A673 (cell line): ENCODE data around the gene PYGB. TPM values are rescaled to one million over a fixed set of nuclear protein-coding genes. Genes with fewer than 3 reads are reported as not detected.
"Not testable (repeated sequence)": the region's sequence is repeated elsewhere in the genome, so short reads cannot be mapped to it uniquely, and the experiment has no call there.

Experiments
- BruUV-seq: library from RNA; stranded (reverse); fragments of 400-500 nt; replicated peaks from 2 replicates; lab custom pipeline; 2021; lab: Mats Ljungman, UMichigan
- CTCF ChIA-PET: fragments of 300-600 bp; sonication (Branson Sonifier 250); formaldehyde crosslinking; loops from one replicate; lab custom pipeline; 2022; ENCODE audit warnings: antibody characterized with exemption; lab: Charles Lee
- POLR2A ChIA-PET: fragments of 300-600 bp; sonication (Branson Sonifier 250); formaldehyde crosslinking; loops from one replicate; lab custom pipeline; 2022; ENCODE audit warnings: antibody characterized with exemption; ENCODE audit not compliant: low non-redundant PET; lab: Charles Lee
- DNase-seq: peaks from one replicate; pipeline ENCODE4 v3.0.0-alpha.2; 2015; ENCODE audit warnings: low spot score
- H3K27ac ChIP-seq: fragments of 200-600 bp; sonication (generic); 2 replicates; pipeline ENCODE4 v1.5.1; 2016; ENCODE audit warnings: mixed run types, low read depth, mild to moderate bottlenecking, mixed read lengths, antibody characterized with exemption, low read length; ENCODE audit not compliant: poor library complexity, severe bottlenecking
- H3K27me3 ChIP-seq: fragments of 200-600 bp; sonication (generic); replicated peaks from 2 replicates; pipeline ENCODE4 v1.6.1; 2017; ENCODE audit warnings: mixed run types, low read depth, mild to moderate bottlenecking, mixed read lengths, antibody characterized with exemption, low read length; ENCODE audit not compliant: insufficient read depth, poor library complexity
- H3K36me3 ChIP-seq: fragments of 200-600 bp; sonication (generic); 2 replicates; pipeline ENCODE4 v1.6.1; 2016; ENCODE audit warnings: mixed run types, mild to moderate bottlenecking, mixed read lengths, antibody characterized with exemption, low read length; ENCODE audit not compliant: insufficient read depth, poor library complexity, severe bottlenecking
- H3K4me1 ChIP-seq: fragments of 200-600 bp; sonication (generic); 2 replicates; pipeline ENCODE4 v1.6.1; 2017; ENCODE audit warnings: mixed run types, mild to moderate bottlenecking, mixed read lengths, antibody characterized with exemption, low read length; ENCODE audit not compliant: insufficient read depth, poor library complexity, severe bottlenecking
- H3K4me3 ChIP-seq: fragments of 200-600 bp; sonication (generic); 2 replicates; pipeline ENCODE4 v1.5.1; 2016; ENCODE audit warnings: low read depth, mixed run types, mild to moderate bottlenecking, mixed read lengths, low read length; ENCODE audit not compliant: poor library complexity, severe bottlenecking
- H3K9me3 ChIP-seq: fragments of 200-600 bp; sonication (generic); 2 replicates; pipeline ENCODE4 v1.6.1; 2016; ENCODE audit warnings: mixed run types, low read depth, mild to moderate bottlenecking, mixed read lengths, antibody characterized with exemption, low read length; ENCODE audit not compliant: poor library complexity, severe bottlenecking
- CTCF ChIP-seq: fragments of 300-800, 200-600 bp; sonication (generic); conservative IDR thresholded peaks from 2 replicates; pipeline ENCODE4 v1.5.1; 2017; ENCODE audit warnings: low read depth, mild to moderate bottlenecking, antibody characterized with exemption, low read length, moderate library complexity, mixed read lengths
- EZH2 ChIP-seq: fragments of 200-600 bp; sonication (generic); IDR thresholded peaks from 2 replicates; pipeline ENCODE4 v1.6.1; 2017; ENCODE audit warnings: borderline replicate concordance, low read depth, mild to moderate bottlenecking, mixed read lengths, antibody characterized with exemption, low read length; ENCODE audit not compliant: poor library complexity, severe bottlenecking
- intact Hi-C: fragments of 100-400 bp; cut with micrococcal nuclease; formaldehyde crosslinking; loops from one replicate; pipeline ENCODE4 v1.10.0; 2022; ENCODE audit not compliant: unreplicated experiment
- total RNA-seq: library from RNA; stranded (reverse); gene quantifications from 2 replicates; pipeline ENCODE4 v1.2.3, GENCODE V29; 2021

PYGB gene
- total RNA-seq, 1 experiment from 2014 or later, result 52.3 TPM

GRCh38 chr20:25259358-25259757, 11.5 kb downstream of the PYGB start:
- Histone ChIP-seq H3K4me1 (no peaks in the 10 kb centered on the region), H3K27me3 (no peaks in the 10 kb centered on the region), H3K36me3 (peaks cover 5% of the 10 kb centered on the region), H3K4me3 (no peak overlapping the region), H3K27ac (no peak overlapping the region), H3K9me3 (no peaks in the 10 kb centered on the region)
- TF ChIP-seq EZH2, result no peak
- no peak for TF ChIP-seq CTCF
- ChIA-PET POLR2A (no interaction called here), CTCF (no interaction called here)
- no TSS peak for BruUV-seq
- DNase-seq, result no peak
- intact Hi-C loops, result no loop called here

- H3K27ac ChIP-seq, result no peak overlapping the region
- no peak for DNase-seq
- peaks cover 5% of the 10 kb centered on the region for H3K36me3 ChIP-seq
- no peaks in the 10 kb centered on the region for H3K27me3 ChIP-seq
- no TSS peak for BruUV-seq
- ChIA-PET POLR2A (no interaction called here), CTCF (no interaction called here)
- TF ChIP-seq EZH2 (no peak), CTCF (no peak)
- H3K9me3 ChIP-seq, result no peaks in the 10 kb centered on the region
- intact Hi-C loops, result no loop called here
- H3K4me3 ChIP-seq, result no peak overlapping the region
- H3K4me1 ChIP-seq, result no peaks in the 10 kb centered on the region
Observed at GRCh38 chr20:25259788-25260254, 11.9 kb downstream of the PYGB start.

DNA sequence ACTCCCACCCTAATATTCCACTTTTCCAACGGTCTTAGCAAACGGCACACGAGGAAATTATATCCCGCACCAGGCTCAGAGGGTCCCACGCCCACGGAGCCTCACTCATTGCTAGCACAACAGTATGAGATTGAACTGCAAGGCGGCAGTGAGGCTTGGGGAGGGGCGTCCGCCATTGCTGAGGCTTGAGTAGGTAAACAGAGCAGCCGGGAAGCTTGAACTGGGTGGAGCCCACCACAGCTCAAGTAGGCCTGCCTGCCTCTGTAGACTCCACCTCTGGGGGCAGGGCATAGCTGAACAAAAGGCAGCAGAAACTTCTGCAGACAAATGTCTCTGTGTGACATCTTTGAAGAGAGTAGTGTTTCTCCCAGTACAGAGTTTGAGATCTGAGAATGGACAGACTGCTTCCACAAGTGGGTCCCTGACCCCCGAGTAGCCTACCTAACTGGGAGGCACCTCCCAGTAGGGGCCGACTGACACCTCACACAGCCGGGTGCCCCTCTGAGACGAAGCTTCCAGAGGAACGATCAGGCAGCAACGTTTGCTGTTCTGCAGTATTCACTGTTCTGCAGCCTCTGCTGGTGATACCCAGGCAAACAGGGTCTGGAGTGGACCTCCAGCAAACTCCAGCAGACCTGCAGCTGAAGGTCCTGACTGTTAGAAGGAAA, 13.0 kb downstream of the PYGB start:
- not testable (repeated sequence) for H3K36me3 ChIP-seq

More for the DNA sequence above, 13.0 kb downstream of the PYGB start:
- CTCF ChIA-PET, H3K4me1 ChIP-seq, intact Hi-C loops, POLR2A ChIA-PET, H3K27me3 ChIP-seq, H3K4me3 ChIP-seq, BruUV-seq, DNase-seq, H3K27ac ChIP-seq, H3K9me3 ChIP-seq: not testable (repeated sequence)
